HG03196 (cell line): ENCODE measurements around the gene MKLN1.
"Not testable (repeated sequence)": the region's sequence is repeated elsewhere in the genome, so short reads cannot be mapped to it uniquely, and the experiment has no call there.

Experiments used
- ATAC-seq: cut with Tn5 transposase; IDR thresholded peaks from one replicate; pipeline ENCODE4 v1.9.1; 2021; ENCODE audit not compliant: unreplicated experiment

The MKLN1 gene

DNA sequence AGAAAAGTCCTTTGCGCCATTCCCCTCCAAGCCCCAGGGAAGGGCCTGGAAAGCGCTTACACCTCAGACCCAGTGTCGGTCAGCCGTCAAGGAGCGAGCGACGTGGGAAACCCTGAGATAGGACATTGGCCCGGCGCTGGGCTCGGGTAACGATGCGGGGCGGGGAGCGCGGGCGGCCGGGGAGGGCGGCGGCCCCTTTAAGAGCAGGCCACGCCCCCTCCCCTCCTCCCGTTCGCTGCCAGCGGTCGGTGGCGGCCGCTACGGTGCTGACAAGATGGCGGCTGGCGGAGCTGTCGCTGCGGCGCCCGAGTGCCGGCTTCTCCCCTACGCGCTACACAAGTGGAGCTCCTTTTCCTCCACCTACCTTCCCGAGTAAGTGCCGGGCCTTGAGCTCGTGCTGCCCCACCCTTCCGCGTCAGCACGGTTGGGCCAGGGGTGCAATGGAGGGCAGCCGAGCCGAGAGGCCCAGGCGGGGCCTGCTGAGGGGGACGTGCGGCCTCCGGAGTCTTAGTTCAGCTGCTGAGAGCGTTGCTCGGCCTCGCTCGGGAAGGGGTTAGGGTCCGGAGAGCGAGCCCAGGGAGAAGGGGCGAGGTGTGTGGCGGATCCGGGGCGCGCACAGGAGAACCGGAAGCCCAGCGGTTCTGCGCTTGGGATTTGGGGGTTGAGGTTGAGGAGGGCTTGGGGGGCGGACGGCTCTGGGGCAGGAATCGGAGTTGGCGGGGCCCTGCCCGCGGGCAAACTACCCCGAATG lies at the start of gene MKLN1:
Gene MKLN1 (plus strand): TSS at position 251 of the 751 bp plus-strand sequence. CDS start 24 bp downstream, at position 275.
- ATAC-seq = peak; percentile 92

DNA sequence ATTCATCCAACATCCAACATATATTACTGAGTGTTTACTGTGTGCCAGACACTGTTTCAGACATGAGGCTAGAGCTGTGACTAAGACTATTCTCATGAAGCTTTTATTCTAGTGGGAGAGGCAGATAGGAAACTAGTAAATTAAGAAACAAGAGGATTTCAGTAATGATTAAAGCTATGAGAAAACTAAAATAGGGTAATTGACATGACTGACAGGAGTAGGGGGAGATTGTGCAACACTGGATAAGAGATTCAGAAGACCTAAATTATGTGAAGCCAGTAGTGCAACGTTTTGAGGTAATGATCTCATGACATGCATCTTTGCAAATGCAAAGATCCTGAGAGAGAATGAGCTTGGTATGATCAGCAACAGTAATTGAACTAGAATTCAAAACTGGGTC lies 48.6 kb upstream of the MKLN1 start:
- ATAC-seq = no peak

DNA sequence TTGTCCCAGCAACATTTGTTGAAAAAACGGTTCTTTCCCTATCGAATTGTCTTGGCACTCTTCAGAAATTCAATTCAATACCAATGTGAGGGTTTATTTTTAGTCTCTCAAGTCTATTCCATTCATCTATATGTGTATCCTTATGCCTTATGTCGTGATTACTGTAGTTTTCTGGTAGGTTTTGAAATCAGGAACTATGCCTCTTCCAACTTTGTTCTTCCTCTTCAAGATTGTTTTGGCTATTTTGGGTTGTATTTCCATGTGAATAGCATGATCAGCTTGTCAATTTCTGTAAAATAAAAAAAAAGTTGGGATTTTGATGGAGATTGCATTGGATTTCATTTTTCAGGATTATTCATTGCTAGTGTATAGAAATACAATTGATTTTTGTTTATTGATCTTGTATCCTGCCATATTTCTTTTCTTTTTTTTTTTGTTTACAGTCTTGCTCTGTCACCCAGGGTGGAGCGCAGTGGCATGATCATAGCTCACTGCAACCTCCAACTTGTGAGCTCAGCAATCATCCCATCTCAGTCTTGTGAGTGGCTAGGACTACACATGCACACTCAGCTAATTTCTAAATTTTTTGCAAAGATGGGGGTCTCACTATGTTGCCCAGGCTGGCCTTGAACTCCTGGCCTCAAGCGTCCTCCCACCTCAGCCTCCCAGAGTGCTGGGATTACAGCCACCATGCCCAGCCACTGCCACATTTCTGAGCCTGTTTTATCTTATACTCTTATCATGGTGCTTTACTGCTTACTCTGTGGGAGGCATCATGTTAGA lies 46.2 kb upstream of the MKLN1 start:
- ATAC-seq = no peak

- no peak for ATAC-seq
Observed at GRCh38 chr7:131284702-131285419, 42.8 kb upstream of the MKLN1 start.

GRCh38 chr7:131285556-131285955 lies 42.1 kb upstream of the MKLN1 start:
- ATAC-seq = no peak

DNA sequence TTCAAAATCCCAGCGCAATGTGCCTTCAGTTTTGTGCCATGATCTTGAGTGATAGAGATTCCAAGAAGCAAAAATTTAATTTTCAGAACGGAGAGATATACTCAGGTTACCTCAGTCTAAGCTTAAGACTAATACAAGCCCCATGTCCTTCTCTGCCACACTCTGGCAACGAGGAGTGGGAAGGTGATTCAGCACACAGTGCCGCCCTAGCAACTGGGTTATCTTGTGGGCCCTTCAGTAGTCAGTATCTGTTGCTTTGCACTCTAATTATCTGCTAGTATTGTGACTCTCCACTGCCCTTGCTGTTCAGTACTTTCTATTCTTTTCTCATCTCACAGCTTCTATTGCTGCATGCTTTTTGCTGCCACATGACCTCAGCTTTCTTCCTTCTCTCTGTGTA lies 39.2 kb upstream of the MKLN1 start:
- no peak for ATAC-seq

DNA sequence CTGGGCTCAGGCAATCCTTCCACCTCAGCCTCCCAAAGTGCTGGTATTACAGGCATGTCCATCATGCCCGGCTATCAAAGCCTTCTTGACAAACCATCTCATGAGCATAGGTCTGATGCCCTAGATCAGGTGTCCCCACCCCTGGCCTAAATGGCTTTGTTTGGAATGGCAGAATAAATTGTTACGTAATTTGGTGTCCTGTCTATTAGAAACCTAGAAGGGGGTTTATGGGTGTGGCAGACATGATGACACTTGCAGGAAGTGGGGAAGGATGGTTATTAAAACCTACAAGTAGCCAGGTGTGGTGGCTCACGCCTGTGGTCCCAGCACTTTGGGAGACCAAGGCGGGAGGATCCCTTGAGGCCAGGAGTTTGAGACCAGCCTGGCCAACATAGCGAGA lies 38.6 kb upstream of the MKLN1 start:
- ATAC-seq = no peak

DNA sequence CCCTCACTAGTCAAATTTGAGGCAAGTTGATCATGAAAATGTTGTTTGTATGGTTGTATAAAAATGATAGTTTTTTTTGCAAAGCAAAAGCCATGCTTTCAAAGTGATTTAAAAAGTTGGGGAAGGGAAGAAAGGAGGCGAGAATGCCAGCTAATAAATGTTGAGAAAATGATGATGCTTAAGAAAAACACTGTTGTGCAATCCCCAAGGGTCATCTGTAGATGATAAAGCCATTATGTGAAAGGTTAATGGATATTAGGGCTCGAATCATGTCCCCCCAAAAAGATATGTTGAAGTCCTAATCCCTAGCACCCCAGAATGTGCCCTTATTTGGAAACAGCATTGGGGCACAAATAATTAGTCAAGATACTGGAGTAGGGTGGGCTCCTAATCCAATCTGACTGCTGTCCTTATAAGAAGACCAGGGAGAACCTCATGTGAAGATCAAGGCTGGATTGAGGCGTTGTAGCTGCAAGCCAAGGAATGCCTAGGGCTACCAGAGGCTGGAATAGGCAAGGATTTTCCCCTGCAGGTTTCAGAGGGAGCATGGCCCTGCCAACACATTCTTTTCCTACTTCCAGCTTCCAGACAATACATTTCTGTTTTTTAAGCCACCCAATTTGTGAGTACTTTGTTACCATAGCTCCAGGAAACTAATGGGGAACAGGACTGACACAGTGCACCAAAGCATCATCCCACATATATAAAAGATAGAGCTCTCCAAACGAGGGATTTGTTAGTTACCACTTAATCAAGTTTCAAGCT lies 35.4 kb upstream of the MKLN1 start:
- ATAC-seq = no peak

DNA sequence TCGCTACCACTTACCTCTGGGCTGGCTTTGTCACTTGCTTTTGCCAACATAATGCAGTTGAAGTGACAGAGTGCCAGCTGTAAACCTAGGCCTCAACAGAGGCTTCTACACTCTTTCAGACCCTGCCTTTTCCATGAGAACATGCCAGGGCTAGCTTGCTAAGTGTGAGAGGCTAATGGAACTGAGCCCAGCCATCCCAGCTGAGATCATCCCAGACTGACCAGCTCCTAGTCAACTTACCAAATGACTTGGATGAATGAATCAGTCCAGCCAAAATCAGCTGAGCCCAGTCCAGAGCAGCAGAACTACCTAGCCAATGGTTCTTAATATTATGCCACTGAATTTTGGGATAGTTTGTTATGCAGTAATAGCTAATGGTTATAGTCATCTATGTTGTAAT lies 34.7 kb upstream of the MKLN1 start:
- ATAC-seq = no peak

DNA sequence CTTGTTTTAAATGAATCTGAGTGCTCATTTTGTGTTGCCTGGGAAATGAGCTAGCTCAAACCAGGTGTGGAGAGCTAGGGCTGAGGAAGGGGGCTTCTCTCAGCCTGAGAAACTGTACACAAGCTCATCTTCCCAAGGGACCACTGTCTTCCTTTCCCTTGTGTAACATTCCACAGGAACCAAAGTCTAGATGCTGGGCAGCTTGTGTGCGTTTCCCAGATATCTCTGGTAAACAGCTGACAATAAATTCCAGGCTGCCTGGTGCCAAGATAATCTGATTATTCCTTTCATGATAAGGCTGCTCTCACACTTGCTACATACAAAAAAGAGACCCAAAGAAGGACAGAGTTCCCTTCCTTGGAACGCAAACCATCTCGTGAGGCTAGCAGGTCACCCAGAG lies 33.1 kb upstream of the MKLN1 start:
- no peak for ATAC-seq

DNA sequence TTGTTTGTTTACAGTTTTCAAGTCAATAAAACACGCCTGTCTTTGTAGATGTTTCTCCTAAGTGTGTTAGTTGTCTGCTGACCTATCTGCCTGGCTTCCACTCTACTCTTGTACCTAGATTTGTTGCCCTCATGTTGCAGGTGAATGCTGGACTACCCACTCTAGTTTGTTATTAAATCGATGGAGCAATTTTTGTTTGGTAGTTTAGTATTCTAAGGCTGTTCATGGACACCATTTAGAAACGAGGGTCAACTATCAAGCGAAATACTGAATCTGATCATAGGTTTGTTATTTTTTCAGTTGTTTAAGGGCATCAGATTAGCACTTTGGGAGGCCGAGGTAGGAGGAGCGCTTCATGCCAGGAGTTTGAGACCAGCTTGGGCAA lies 29.1 kb upstream of the MKLN1 start:
- no peak for ATAC-seq

GRCh38 chr7:131299074-131299473 lies 28.6 kb upstream of the MKLN1 start:
- no peak for ATAC-seq

GRCh38 chr7:131300078-131300477 lies 27.6 kb upstream of the MKLN1 start:
- ATAC-seq = no peak

GRCh38 chr7:131300572-131301466 lies 26.9 kb upstream of the MKLN1 start:
- no peak for ATAC-seq

- no peak for ATAC-seq
Observed at GRCh38 chr7:131302446-131302845, 25.2 kb upstream of the MKLN1 start.

DNA sequence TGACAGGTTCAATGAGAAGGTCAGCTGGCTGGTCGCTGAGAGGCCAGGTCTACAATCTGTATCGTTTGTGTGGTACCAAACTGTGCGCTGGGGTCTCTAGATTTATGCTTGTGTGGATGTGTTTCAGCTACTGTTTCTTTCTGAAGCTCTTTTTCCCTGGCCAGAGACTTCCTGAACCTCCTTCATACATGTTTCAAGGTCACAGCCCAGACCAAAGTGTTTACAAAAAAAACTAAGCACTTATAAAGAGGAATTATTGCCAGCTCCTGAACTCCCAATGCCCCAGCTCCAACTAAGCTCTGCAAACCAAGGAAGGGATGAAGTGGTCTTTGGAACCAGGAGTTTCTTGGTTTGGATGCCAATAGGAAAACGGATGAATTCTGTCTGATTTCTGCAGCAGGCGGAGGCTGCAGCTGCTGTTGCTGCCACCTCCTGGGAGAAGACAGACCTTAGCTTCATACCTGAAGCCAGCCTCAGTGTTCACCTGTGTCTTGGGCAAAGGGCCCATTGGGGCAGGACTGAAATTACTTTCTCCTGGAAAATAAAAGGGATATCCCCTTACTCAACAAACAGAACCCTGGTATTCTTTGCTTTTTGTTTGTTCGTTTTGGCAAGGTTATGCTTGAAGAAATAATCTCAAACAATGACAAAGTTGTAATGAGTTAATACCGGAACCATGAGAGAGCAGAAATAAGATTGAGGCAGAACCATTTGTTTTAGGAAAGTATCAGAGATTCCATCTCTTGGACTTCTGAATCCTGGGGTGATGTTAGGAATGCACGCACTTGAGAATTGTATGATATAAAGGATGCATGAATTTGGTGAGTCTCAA lies 24.6 kb upstream of the MKLN1 start:
- no peak for ATAC-seq

GRCh38 chr7:131305152-131305551 lies 22.5 kb upstream of the MKLN1 start:
- no peak for ATAC-seq

GRCh38 chr7:131306041-131306440 lies 21.6 kb upstream of the MKLN1 start:
- not testable (repeated sequence) for ATAC-seq

DNA sequence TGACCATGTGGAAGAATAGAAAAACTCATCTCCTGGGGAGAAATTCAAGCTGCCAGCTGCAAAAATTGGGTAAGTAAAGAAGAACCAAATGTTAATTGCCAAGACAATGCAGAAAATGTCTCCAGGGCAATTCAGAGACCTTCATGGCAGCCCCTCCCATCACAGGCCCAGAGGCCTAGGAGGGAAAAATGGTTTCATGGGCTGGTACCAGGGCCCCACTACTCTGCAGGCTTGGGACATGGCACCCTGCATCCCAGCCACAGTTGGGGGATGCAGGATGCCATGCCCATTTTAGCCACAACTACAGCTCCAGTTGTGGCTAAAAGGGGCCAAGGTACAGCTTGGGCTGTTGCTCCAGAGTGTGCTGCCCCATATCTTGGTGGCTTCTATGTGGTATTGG lies 20.9 kb upstream of the MKLN1 start:
- no peak for ATAC-seq
